ENCODE results near the gene SEL1L3. TPM values are rescaled to one million over a fixed set of nuclear protein-coding genes. Genes with fewer than 3 reads are reported as not detected.

Gene SEL1L3
- total RNA-seq, 1 donor from 2014 or later = 23.7 TPM

GRCh38 chr4:25865586-25865985 lies 2.8 kb upstream of the SEL1L3 start:
- H3K4me3 Mint-ChIP-seq (ENCODE audit: unreplicated experiment) = no peak overlapping the region
- peaks cover 4% of the 10 kb centered on the region for H3K36me3 Mint-ChIP-seq (ENCODE audit: unreplicated experiment)
- peaks cover 1% of the 10 kb centered on the region for H3K4me1 Mint-ChIP-seq (ENCODE audit: low read depth, unreplicated experiment)
- H3K27me3 Mint-ChIP-seq (ENCODE audit: unreplicated experiment) = peaks cover 4% of the 10 kb centered on the region
- H3K9me3 Mint-ChIP-seq (ENCODE audit: unreplicated experiment) = peaks cover 6% of the 10 kb centered on the region
- H3K27ac Mint-ChIP-seq (ENCODE audit: unreplicated experiment) = no peak overlapping the region
- TF ChIP-seq, protein P1, sequence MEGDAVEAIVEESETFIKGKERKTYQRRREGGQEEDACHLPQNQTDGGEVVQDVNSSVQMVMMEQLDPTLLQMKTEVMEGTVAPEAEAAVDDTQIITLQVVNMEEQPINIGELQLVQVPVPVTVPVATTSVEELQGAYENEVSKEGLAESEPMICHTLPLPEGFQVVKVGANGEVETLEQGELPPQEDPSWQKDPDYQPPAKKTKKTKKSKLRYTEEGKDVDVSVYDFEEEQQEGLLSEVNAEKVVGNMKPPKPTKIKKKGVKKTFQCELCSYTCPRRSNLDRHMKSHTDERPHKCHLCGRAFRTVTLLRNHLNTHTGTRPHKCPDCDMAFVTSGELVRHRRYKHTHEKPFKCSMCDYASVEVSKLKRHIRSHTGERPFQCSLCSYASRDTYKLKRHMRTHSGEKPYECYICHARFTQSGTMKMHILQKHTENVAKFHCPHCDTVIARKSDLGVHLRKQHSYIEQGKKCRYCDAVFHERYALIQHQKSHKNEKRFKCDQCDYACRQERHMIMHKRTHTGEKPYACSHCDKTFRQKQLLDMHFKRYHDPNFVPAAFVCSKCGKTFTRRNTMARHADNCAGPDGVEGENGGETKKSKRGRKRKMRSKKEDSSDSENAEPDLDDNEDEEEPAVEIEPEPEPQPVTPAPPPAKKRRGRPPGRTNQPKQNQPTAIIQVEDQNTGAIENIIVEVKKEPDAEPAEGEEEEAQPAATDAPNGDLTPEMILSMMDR (IDR thresholded peaks at IDR 0.05; ENCODE audit: partially characterized antibody, unreplicated experiment) = no peak
- DNase-seq = no peak

DNA sequence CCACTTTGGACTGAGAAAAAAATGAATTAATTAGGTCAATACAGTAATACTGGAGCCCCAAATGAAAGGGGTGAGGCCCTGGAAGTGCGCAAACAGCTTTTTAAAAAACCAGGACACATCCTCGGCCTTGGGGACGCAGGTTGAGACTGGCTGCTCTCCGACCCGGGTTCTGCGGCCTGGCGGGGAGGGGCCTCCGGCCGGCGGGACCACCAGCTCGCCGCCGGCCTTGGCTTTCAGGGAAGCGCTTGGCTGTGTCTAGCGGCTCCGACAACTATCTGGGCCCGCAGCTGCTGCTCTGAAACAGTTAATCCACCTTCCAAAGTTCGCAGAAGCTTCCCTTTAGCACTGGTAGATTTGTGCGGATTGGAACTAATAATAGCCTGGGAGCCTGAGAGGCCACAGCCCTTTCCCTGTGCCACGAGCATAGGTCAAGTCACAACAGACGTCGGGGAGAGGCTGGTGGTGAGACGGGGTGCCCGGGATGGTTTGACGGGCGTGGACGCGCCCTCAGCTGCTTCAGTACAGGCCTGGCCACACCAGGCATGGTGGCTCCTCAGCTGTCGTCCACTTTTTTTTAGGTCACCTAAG lies 1.1 kb upstream of the SEL1L3 start:
- TF ChIP-seq, protein P1 (IDR thresholded peaks at IDR 0.05; ENCODE audit: partially characterized antibody, unreplicated experiment) = no peak
- H3K4me3 Mint-ChIP-seq (ENCODE audit: unreplicated experiment) = peak overlapping the region; percentile 81
- H3K9me3 Mint-ChIP-seq (ENCODE audit: unreplicated experiment) = peaks cover 6% of the 10 kb centered on the region
- peaks cover 5% of the 10 kb centered on the region for H3K27me3 Mint-ChIP-seq (ENCODE audit: unreplicated experiment)
- peaks cover 4% of the 10 kb centered on the region for H3K4me1 Mint-ChIP-seq (ENCODE audit: low read depth, unreplicated experiment)
- peak; percentile 38 for DNase-seq
- peaks cover 4% of the 10 kb centered on the region for H3K36me3 Mint-ChIP-seq (ENCODE audit: unreplicated experiment)
- peak overlapping the region; percentile 56 for H3K27ac Mint-ChIP-seq (ENCODE audit: unreplicated experiment)

GRCh38 chr4:25863347-25863784 lies 578 bp upstream of the SEL1L3 start:
- Mint-ChIP-seq H3K4me3 (ENCODE audit: unreplicated experiment) (peak overlapping the region; percentile 81), H3K9me3 (ENCODE audit: unreplicated experiment) (peaks cover 6% of the 10 kb centered on the region), H3K27ac (ENCODE audit: unreplicated experiment) (peak overlapping the region; percentile 56), H3K4me1 (ENCODE audit: low read depth, unreplicated experiment) (peaks cover 4% of the 10 kb centered on the region), H3K36me3 (ENCODE audit: unreplicated experiment) (peaks cover 4% of the 10 kb centered on the region), H3K27me3 (ENCODE audit: unreplicated experiment) (peaks cover 6% of the 10 kb centered on the region)
- DNase-seq = peak; percentile 50
- TF ChIP-seq, protein P1 (IDR thresholded peaks at IDR 0.05; ENCODE audit: partially characterized antibody, unreplicated experiment) = no peak

DNA sequence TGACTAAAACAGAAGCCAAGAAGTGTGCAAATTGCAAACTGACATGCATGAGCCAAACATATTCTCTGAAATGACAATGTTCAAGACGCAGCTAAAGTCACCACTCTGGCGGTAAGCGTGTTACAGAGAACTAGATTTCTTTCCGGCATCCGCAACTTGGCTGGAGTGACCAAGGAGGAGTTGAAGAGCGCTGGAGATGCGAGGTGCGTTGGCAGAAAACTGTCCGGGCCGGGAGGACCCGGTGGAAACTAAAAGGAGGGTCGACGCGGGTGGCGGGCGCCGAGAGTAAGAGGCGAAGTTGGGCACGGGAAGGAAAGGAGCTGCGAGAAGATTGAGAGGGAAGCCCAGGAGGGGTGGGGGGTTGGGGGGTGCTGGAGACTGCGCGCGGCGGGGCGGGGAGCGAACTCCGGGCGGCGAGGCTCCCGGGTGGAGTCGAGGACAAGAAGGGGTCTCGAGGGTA lies 807 bp downstream of the SEL1L3 start:
- Mint-ChIP-seq H3K4me1 (ENCODE audit: low read depth, unreplicated experiment) (peaks cover 4% of the 10 kb centered on the region), H3K4me3 (ENCODE audit: unreplicated experiment) (peak overlapping the region; percentile 98), H3K27ac (ENCODE audit: unreplicated experiment) (peak overlapping the region; percentile 75), H3K9me3 (ENCODE audit: unreplicated experiment) (peaks cover 6% of the 10 kb centered on the region), H3K27me3 (ENCODE audit: unreplicated experiment) (peaks cover 7% of the 10 kb centered on the region), H3K36me3 (ENCODE audit: unreplicated experiment) (peaks cover 4% of the 10 kb centered on the region)
- TF ChIP-seq, protein P1 (IDR thresholded peaks at IDR 0.05; ENCODE audit: partially characterized antibody, unreplicated experiment) = no peak
- DNase-seq = peak; percentile 27

DNA sequence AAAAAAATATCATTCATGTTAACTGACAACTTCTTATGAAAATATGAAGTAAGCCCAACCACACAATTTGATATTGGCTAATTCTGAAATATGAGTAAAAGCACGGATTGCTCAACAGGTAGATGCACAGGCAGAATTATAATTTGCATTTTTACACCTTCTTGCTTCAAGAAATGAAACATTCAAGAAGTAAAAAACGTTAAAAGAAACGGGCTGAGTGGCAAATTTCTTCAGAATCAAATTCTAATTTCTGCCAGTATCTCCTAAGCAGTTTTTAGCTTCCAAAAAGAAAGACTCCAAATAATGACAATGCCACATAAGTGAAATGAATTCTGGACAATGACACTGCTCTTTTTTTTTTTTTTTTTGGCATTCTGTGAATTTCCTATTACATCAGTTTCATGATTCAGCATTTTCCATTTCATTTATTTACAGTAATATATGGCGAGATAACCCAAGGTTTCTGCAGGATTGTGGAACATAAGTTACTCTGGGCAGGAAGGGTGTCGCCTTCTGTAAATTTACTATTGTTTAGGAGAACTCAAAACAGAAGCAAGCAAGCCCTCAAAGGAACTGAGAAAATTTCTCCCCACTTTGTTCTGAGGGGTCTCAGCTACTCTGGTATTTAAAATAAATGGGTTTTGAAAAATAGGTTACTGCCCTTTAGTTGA lies 1.4 kb downstream of the SEL1L3 start:
- DNase-seq = no peak
- H3K4me3 Mint-ChIP-seq (ENCODE audit: unreplicated experiment) = peak overlapping the region; percentile 98
- H3K27ac Mint-ChIP-seq (ENCODE audit: unreplicated experiment) = peak overlapping the region; percentile 75
- H3K9me3 Mint-ChIP-seq (ENCODE audit: unreplicated experiment) = peaks cover 6% of the 10 kb centered on the region
- H3K4me1 Mint-ChIP-seq (ENCODE audit: low read depth, unreplicated experiment) = peaks cover 4% of the 10 kb centered on the region
- TF ChIP-seq, protein P1 (IDR thresholded peaks at IDR 0.05; ENCODE audit: partially characterized antibody, unreplicated experiment) = no peak
- H3K36me3 Mint-ChIP-seq (ENCODE audit: unreplicated experiment) = peaks cover 4% of the 10 kb centered on the region
- H3K27me3 Mint-ChIP-seq (ENCODE audit: unreplicated experiment) = peaks cover 7% of the 10 kb centered on the region

Measured in glutamatergic neuron (in vitro differentiated cells).